ENCODE data around the gene HINT3. TPM values are rescaled to one million over a fixed set of nuclear protein-coding genes. Genes with fewer than 3 reads are reported as not detected.

HINT3 gene
- total RNA-seq, 1 experiment from 2014 or later: 11.7 TPM

- Histone ChIP-seq H3K14ac (ENCODE audit: insufficient read depth, low read length) (no peak overlapping the region), H3K9ac (ENCODE audit: extremely low read depth, insufficient read length, low read length) (no peak overlapping the region), H2BK15ac (ENCODE audit: low read depth, low read length) (no peak overlapping the region), H2BK20ac (ENCODE audit: low read depth, low read length, poor library complexity, severe bottlenecking) (no peak overlapping the region), H4K8ac (replicated peaks; ENCODE audit: insufficient read length, low read depth, low read length) (no peak overlapping the region), H3K9me3 (ENCODE audit: control insufficient read depth, low read depth, low read length) (no peaks in the 10 kb centered on the region), H2BK5ac (ENCODE audit: insufficient read length, low read length) (no peak overlapping the region), H3K4me2 (ENCODE audit: insufficient read depth, insufficient read length, low read length) (no peak overlapping the region), H2AFZ (ENCODE audit: low read length) (no peak overlapping the region), H3K4ac (ENCODE audit: low read depth, low read length) (no peak overlapping the region), H3K18ac (ENCODE audit: insufficient read length, low read depth, low read length) (no peak overlapping the region), H2AK5ac (ENCODE audit: insufficient read length, low read length) (no peak overlapping the region), H3K79me1 (ENCODE audit: insufficient read depth, low read depth, low read length, poor library complexity, severe bottlenecking) (no peaks in the 10 kb centered on the region), H3K23me2 (ENCODE audit: insufficient read length, low read depth, low read length, poor library complexity, severe bottlenecking) (no peaks in the 10 kb centered on the region), H4K5ac (ENCODE audit: insufficient read length, low read depth, low read length) (no peak overlapping the region), H3K4me1 (ENCODE audit: insufficient read depth, low read length) (no peaks in the 10 kb centered on the region), H3K27ac (ENCODE audit: insufficient read length, low read depth, low read length) (no peak overlapping the region), H3K56ac (ENCODE audit: insufficient read length, low read depth, low read length) (no peak overlapping the region), H4K91ac (ENCODE audit: insufficient read length, low read depth, low read length) (no peak overlapping the region), H2BK12ac (ENCODE audit: insufficient read length, low read depth, low read length) (no peak overlapping the region), H2BK120ac (ENCODE audit: low read depth, low read length, poor library complexity, severe bottlenecking) (no peak overlapping the region), H3K79me2 (ENCODE audit: insufficient read depth, low read length) (no peaks in the 10 kb centered on the region), H3T11ph (ENCODE audit: low read length) (no peak overlapping the region), H3K23ac (ENCODE audit: insufficient read length, low read depth, low read length) (no peak overlapping the region), H3K27me3 (ENCODE audit: insufficient read depth, low read length) (no peaks in the 10 kb centered on the region), H4K20me1 (ENCODE audit: control insufficient read depth, insufficient read depth, insufficient read length) (no peaks in the 10 kb centered on the region)
- TF ChIP-seq, protein P1, sequence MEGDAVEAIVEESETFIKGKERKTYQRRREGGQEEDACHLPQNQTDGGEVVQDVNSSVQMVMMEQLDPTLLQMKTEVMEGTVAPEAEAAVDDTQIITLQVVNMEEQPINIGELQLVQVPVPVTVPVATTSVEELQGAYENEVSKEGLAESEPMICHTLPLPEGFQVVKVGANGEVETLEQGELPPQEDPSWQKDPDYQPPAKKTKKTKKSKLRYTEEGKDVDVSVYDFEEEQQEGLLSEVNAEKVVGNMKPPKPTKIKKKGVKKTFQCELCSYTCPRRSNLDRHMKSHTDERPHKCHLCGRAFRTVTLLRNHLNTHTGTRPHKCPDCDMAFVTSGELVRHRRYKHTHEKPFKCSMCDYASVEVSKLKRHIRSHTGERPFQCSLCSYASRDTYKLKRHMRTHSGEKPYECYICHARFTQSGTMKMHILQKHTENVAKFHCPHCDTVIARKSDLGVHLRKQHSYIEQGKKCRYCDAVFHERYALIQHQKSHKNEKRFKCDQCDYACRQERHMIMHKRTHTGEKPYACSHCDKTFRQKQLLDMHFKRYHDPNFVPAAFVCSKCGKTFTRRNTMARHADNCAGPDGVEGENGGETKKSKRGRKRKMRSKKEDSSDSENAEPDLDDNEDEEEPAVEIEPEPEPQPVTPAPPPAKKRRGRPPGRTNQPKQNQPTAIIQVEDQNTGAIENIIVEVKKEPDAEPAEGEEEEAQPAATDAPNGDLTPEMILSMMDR (conservative IDR thresholded peaks at IDR 0.05): no peak
- Mint-ChIP-seq H3K4me3 (no peak overlapping the region), H3K9me3 (no peaks in the 10 kb centered on the region), H3K27ac (no peak overlapping the region), H3K27me3 (ENCODE audit: low read depth) (peaks cover 4% of the 10 kb centered on the region), H3K36me3 (ENCODE audit: insufficient read depth in 1 of 3, low read depth in 3 of 3) (no peaks in the 10 kb centered on the region; a peak in 1 of 7 replicates), H3K4me1 (no peaks in the 10 kb centered on the region)
- DNase-seq: no peak
- no CpG with 5 or more reads among the region's 1 CpG for WGBS (ENCODE audit: extremely low coverage, insufficient read length, low lambda C conversion rate)
Measured at GRCh38 chr6:125939026-125939425, 17.5 kb upstream of the HINT3 start.

Measured in H9 (cell line).